H1 (cell line): Measurements from ENCODE around the gene PRRC2C. TPM values are rescaled to one million over a fixed set of nuclear protein-coding genes. Genes with fewer than 3 reads are reported as not detected.

ENCODE experiments used
- CHD1 ChIP-seq: IDR thresholded peaks from 2 replicates; pipeline ENCODE4 v1.6.1; 2012; ENCODE audit warnings: low read depth, low read length, improper control_type of control experiment
- FOSL1 ChIP-seq: IDR thresholded peaks from 2 replicates; pipeline ENCODE4 v1.6.1; 2011; ENCODE audit warnings: mild to moderate bottlenecking, low read depth, low read length, moderate library complexity; ENCODE audit not compliant: insufficient read depth
- JUN ChIP-seq: IDR thresholded peaks from 2 replicates; pipeline ENCODE4 v1.6.1; 2011; ENCODE audit warnings: low read depth, mild to moderate bottlenecking, improper control_type of control experiment, low read length
- polyA plus RNA-seq, 7 experiments: library from polyadenylated mRNA; depleted of rRNA in 3 of 7; stranded (reverse) in 5 of 7; unstranded in 2 of 7; fragments of >200 nt in 5 of 7; fragments of 200-250 nt in 2 of 7; gene quantifications; 1 replicate in 5 of 7; 2 replicates in 1 of 7; 4 replicates in 1 of 7; pipeline versions ENCODE4 v1.2.1 to v1.2.3, GENCODE V29; 2011 to 2013; ENCODE audit warnings: missing spikeins in 2 of 7, mixed read lengths in 2 of 7
- total RNA-seq: library from RNA; stranded (reverse); fragmentation: NEBNext Ultra II Directional; extraction: Animal tissue kit (Norgen Biotek cat#: 25700); gene quantifications from 2 replicates; pipeline ENCODE4 v1.2.1, GENCODE V29; 2021

PRRC2C gene
- total and polyA plus RNA-seq, 2 of the 8 experiments (the other 6 are each of a cell fraction or from before 2014, with no cell fraction given): 125 to 264 TPM

- TF ChIP-seq JUN: no peak
- no peak for TF ChIP-seq CHD1
- no peak for TF ChIP-seq FOSL1
Observed at GRCh38 chr1:171576144-171576543, 90.8 kb downstream of the PRRC2C start (continued).
